K562 (cell line): ENCODE results near the gene OR2Z1.
"Not testable (repeated sequence)": the region's sequence is repeated elsewhere in the genome, so short reads cannot be mapped to it uniquely, and the experiment has no call there.

Source experiments
- KAT2B ChIP-seq: IDR thresholded peaks from one replicate; pipeline ENCODE4 v1.6.1; 2012; ENCODE audit warnings: low read depth, mild to moderate bottlenecking, control low read depth, inconsistent platforms, low read length, moderate library complexity
- TF ChIP-seq, protein P1 (sequence below): sonication (generic); formaldehyde crosslinking; IDR thresholded peaks from 2 replicates; pipeline ENCODE4 v1.9.0; 2022; ENCODE audit warnings: mild to moderate bottlenecking, missing genetic modification reagents
- TF ChIP-seq, protein P2 (sequence below), 2 experiments: fragments of 450-650 bp; IDR thresholded peaks; 2 replicates each; pipeline ENCODE4 v1.6.1; 2016; ENCODE audit warnings: mild to moderate bottlenecking in 2 of 2, borderline replicate concordance in 1 of 2, low read depth in 1 of 2, moderate library complexity in 1 of 2

GRCh38 chr19:8769265-8769664 lies 47.8 kb downstream of the OR2Z1 start:
- TF ChIP-seq, protein P1, sequence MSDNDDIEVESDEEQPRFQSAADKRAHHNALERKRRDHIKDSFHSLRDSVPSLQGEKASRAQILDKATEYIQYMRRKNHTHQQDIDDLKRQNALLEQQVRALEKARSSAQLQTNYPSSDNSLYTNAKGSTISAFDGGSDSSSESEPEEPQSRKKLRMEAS (CRISPR knock-in tag): not testable (repeated sequence)
- TF ChIP-seq KAT2B: not testable (repeated sequence)
- TF ChIP-seq, protein P2, sequence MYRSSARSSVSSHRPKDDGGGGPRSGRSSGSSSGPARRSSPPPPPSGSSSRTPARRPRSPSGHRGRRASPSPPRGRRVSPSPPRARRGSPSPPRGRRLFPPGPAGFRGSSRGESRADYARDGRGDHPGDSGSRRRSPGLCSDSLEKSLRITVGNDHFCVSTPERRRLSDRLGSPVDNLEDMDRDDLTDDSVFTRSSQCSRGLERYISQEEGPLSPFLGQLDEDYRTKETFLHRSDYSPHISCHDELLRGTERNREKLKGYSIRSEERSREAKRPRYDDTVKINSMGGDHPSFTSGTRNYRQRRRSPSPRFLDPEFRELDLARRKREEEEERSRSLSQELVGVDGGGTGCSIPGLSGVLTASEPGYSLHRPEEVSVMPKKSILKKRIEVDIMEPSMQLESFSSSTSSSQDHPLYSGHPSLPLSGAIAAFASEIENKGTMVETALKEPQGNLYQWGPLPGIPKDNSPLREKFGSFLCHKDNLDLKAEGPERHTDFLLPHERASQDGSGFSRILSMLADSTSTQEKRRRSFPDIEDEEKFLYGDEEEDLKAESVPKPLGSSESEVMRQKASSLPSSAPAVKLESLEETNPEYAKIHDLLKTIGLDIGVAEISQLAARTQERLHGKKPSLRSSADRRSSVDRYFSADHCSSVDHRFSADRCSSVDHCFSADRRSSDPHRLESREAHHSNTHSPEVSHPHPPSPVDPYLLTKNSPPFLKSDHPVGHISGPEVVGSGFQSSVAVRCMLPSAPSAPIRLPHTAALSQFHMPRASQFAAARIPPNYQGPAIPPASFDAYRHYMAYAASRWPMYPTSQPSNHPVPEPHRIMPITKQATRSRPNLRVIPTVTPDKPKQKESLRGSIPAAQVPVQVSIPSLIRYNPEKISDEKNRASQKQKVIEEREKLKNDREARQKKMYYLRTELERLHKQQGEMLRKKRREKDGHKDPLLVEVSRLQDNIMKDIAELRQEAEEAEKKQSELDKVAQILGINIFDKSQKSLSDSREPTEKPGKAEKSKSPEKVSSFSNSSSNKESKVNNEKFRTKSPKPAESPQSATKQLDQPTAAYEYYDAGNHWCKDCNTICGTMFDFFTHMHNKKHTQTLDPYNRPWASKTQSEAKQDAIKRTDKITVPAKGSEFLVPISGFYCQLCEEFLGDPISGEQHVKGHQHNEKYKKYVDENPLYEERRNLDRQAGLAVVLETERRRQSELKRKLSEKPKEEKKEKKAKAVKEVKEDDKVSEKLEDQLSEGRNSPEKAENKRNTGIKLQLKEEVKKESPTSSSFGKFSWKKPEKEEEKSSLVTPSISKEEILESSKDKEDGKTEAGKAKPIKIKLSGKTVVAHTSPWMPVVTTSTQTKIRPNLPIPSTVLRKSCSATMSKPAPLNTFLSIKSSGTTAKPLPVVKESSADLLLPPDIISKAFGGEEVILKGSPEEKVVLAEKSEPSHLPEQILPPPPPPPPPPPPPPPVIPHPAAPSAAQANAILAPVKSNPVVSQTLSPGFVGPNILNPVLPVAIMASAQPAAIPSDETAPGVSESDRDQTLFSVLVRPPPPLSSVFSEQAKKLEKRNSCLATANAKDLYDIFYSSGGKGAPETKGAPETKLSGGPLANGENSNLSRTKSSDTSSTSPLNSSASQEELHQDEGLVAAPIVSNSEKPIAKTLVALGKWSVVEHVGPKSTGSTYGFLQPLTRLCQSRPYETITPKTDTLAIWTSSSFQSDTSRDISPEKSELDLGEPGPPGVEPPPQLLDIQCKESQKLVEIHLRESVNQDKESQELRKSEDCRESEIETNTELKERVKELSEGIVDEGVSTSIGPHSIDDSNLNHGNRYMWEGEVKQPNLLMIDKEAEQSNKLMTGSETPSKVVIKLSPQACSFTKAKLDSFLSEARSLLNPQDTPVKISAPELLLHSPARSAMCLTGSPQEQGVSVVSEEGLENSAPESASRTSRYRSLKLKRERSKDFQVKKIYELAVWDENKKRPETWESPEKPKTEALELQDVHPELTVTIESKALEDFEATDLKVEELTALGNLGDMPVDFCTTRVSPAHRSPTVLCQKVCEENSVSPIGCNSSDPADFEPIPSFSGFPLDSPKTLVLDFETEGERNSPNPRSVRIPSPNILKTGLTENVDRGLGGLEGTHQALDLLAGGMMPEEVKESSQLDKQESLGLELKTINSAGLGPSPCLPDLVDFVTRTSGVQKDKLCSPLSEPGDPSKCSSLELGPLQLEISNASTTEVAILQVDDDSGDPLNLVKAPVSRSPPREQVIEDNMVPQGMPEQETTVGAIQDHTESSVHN (IDR thresholded peaks at IDR 0.05; ENCODE audit: borderline replicate concordance in 1 of 2, low read depth in 1 of 2): not testable (repeated sequence)
